Transverse colon (tissue), 4 donors: ENCODE data around the gene ERICH3.

Source experiments
- POLR2AphosphoS5 ChIP-seq, 3 donors: sonication (generic); formaldehyde crosslinking; IDR thresholded peaks; one replicate each; pipeline ENCODE4 v1.6.1; 2016; ENCODE audit warnings: antibody characterized with exemption in 3 of 3
- TF ChIP-seq, protein P1 (sequence below), 5 experiments: fragments of 200-600 bp in 3 of 5; fragments of 450-650 bp in 2 of 5; sonication (generic) in 3 of 5; IDR thresholded peaks; 1 replicate in 2 of 5; 2 replicates in 3 of 5; pipeline ENCODE4 v1.5.1; 2016 to 2017; ENCODE audit warnings: antibody characterized with exemption in 5 of 5, inconsistent platforms in 3 of 5, mild to moderate bottlenecking in 2 of 5, moderate library complexity in 1 of 5

DNA sequence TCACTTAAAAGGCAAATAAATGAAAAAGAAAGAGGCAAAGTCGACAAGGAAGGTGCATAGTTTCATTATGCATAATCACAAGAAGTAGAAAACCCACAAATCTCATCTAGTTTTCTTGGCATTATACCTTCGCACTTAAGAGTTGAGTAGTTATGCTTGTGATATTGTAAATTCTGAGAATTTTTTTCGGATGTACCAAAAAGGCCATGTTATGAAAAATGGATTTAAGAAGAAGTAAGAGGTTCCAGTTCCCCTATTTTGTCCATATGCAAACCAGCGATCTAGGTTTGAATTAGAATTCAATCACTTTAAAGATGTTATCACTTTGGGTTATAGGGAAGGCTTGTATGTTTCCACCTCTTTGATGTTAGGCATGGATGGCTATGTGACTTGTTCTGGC is 7.9 kb upstream of the ERICH3 start:
- TF ChIP-seq, protein P1, sequence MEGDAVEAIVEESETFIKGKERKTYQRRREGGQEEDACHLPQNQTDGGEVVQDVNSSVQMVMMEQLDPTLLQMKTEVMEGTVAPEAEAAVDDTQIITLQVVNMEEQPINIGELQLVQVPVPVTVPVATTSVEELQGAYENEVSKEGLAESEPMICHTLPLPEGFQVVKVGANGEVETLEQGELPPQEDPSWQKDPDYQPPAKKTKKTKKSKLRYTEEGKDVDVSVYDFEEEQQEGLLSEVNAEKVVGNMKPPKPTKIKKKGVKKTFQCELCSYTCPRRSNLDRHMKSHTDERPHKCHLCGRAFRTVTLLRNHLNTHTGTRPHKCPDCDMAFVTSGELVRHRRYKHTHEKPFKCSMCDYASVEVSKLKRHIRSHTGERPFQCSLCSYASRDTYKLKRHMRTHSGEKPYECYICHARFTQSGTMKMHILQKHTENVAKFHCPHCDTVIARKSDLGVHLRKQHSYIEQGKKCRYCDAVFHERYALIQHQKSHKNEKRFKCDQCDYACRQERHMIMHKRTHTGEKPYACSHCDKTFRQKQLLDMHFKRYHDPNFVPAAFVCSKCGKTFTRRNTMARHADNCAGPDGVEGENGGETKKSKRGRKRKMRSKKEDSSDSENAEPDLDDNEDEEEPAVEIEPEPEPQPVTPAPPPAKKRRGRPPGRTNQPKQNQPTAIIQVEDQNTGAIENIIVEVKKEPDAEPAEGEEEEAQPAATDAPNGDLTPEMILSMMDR (IDR thresholded peaks at IDR 0.05), result no peak
- TF ChIP-seq POLR2AphosphoS5 (IDR thresholded peaks at IDR 0.05), result no peak
